Measurements from ENCODE around the gene LANCL2.

LANCL2 gene

DNA sequence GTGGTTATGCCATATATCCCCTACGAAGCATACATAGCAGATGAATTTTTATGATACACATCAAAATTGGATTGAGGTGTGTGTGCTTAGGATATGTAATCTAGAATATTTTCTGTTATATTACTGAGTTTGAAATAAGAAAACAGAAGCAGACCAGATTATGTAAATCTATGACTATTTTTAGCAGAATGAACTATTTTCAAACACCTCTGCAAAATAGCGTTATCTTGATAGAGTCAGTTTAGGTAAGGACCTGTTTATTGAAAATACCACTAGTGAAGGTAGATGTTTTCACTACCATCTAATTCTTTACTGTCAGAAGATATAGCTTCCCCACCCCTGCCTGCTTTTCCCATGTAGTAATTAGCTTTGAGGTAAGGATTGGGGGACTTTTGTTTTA is 9.1 kb downstream of the LANCL2 start:
- DNase-seq (ENCODE audit: low read depth), result no peak
- TF ChIP-seq, protein P1, sequence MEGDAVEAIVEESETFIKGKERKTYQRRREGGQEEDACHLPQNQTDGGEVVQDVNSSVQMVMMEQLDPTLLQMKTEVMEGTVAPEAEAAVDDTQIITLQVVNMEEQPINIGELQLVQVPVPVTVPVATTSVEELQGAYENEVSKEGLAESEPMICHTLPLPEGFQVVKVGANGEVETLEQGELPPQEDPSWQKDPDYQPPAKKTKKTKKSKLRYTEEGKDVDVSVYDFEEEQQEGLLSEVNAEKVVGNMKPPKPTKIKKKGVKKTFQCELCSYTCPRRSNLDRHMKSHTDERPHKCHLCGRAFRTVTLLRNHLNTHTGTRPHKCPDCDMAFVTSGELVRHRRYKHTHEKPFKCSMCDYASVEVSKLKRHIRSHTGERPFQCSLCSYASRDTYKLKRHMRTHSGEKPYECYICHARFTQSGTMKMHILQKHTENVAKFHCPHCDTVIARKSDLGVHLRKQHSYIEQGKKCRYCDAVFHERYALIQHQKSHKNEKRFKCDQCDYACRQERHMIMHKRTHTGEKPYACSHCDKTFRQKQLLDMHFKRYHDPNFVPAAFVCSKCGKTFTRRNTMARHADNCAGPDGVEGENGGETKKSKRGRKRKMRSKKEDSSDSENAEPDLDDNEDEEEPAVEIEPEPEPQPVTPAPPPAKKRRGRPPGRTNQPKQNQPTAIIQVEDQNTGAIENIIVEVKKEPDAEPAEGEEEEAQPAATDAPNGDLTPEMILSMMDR (IDR thresholded peaks at IDR 0.05; ENCODE audit: insufficient read depth, low read depth, low read length, missing control alignments), result no peak
- H3K4me3 ChIP-seq (ENCODE audit: low read length), result no peak overlapping the region

GRCh38 chr7:55375237-55375636 is 10.1 kb downstream of the LANCL2 start:
- no peak for DNase-seq (ENCODE audit: low read depth)
- H3K4me3 ChIP-seq (ENCODE audit: low read length), result no peak overlapping the region
- TF ChIP-seq, protein P1 (IDR thresholded peaks at IDR 0.05; ENCODE audit: insufficient read depth, low read depth, low read length, missing control alignments), result no peak

GRCh38 chr7:55377162-55377817 is 12.2 kb downstream of the LANCL2 start:
- no peak for DNase-seq (ENCODE audit: low read depth)
- no peak overlapping the region for H3K4me3 ChIP-seq (ENCODE audit: low read length)
- TF ChIP-seq, protein P1 (IDR thresholded peaks at IDR 0.05; ENCODE audit: insufficient read depth, low read depth, low read length, missing control alignments), result no peak

GRCh38 chr7:55379285-55379684 is 14.1 kb downstream of the LANCL2 start:
- TF ChIP-seq, protein P1 (IDR thresholded peaks at IDR 0.05; ENCODE audit: insufficient read depth, low read depth, low read length, missing control alignments), result no peak
- no peak for DNase-seq (ENCODE audit: low read depth)
- H3K4me3 ChIP-seq (ENCODE audit: low read length), result no peak overlapping the region

GRCh38 chr7:55381189-55381588 is 16.1 kb downstream of the LANCL2 start:
- no peak for DNase-seq (ENCODE audit: low read depth)
- no peak overlapping the region for H3K4me3 ChIP-seq (ENCODE audit: low read length)
- TF ChIP-seq, protein P1 (IDR thresholded peaks at IDR 0.05; ENCODE audit: insufficient read depth, low read depth, low read length, missing control alignments), result no peak

GRCh38 chr7:55381696-55382095 is 16.6 kb downstream of the LANCL2 start:
- DNase-seq (ENCODE audit: low read depth), result no peak
- no peak overlapping the region for H3K4me3 ChIP-seq (ENCODE audit: low read length)
- TF ChIP-seq, protein P1 (IDR thresholded peaks at IDR 0.05; ENCODE audit: insufficient read depth, low read depth, low read length, missing control alignments), result no peak

GRCh38 chr7:55382251-55382650 is 17.1 kb downstream of the LANCL2 start:
- no peak for DNase-seq (ENCODE audit: low read depth)
- TF ChIP-seq, protein P1 (IDR thresholded peaks at IDR 0.05; ENCODE audit: insufficient read depth, low read depth, low read length, missing control alignments), result no peak
- H3K4me3 ChIP-seq (ENCODE audit: low read length), result no peak overlapping the region
